ENCODE data around the gene CYB5R3. TPM values are rescaled to one million over a fixed set of nuclear protein-coding genes. Genes with fewer than 3 reads are reported as not detected.

The CYB5R3 gene
- 45.9 and 57.1 TPM in 2 replicates for total RNA-seq (2014; rRNA removed; shearing (Covaris generic))

DNA sequence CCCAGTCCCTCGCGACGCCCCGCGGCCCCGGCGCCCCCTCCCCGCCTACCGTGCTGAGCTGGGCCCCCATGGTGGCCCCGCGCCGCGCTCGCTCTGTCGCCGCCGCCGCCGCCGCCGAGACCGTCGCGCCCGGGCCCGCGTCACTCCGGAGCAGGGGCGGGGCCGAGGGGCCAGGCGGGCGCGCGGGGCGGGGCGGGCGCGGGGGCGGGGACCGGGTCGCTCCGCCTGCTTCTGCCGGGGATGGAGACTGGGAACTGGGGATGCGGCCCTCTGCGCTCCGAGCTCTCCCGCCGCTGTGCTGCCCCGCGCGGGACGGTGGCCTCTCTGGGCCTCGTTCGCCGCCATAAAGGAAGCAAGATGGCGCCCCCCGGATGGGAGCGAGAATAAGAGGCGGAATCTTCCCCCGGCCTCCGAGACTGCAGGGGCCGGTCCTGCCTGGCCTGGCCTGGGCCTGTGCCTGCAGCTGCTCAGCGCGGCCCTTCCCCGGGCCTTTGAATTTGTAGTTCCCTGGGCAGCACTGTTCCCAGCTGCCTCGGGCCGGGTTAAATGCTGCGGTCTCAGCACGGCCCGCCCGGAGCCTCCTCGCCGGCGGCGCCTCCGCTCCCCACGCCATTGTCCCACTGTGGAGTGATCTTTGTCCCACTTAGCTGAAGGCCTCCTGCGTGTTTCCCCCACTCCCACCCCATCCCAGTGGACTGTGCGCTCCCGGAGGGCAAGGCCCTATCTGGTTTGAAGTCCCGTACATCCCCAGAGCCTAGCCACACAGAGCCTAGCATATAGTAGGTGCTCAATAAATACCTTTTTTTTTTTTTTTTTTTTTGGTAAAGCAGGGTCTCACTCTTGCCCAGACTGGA, at the start of gene CYB5R3:
TSS of gene CYB5R3 (minus strand) at position 147 of the 854 bp plus-strand sequence. CDS start at position 70, 77 bp downstream.
- peak; percentile 46 for DNase-seq (ENCODE audit: low spot score)

DNA sequence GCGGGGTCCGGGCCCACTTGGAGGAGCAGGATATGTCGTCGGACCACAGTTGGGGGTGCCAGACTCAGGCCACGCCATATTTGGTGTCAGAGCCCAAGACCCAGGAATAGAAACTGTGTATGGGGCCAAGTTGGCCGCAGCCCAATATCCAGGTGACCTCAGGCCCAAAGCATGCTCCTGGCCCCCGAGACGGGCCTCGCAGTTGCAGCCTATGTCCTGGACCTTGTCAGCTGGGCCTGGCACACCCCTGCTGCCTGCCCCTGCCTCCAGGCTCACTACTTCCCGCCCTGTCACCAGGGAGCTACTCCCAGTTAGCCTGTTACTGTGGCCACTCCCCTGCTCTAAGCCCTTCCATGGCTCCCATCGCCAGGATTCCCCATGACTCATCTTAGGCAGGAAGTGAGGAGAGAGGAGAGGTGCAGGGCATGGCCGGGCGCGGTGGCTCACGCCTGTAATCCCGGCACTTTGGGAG, 48.4 kb upstream of the CYB5R3 start:
- peak; percentile 84 for DNase-seq (ENCODE audit: low spot score)

DNA sequence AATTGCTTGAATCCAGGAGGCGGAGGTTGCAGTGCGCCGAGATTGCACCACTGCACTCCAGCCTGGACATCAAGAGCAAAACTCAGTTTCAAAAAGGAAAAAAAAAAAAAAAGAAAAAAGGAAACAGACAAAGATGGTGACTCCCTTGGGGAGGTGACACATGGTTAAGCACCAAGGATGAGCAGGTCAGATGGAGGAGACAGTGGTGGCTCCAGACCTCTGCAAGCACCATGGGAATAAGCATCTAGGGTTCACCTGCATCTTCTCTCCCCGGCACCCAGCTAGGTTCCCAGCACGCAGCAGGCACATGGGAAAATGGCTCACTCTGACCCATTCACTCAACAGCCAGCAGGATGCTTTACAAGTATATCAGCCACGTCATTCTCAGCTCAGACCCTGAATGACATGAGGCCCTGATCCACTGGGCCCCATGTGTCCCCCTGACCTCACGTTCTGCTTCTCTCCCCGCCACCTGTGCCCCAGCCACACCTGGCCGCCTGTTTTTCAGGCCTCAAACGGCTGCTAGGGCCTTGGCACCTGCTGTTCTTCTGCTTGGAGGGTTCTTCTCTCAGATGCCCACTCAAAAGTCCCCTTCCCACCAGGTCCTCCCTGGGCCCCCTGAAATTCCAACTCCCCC, 47.3 kb upstream of the CYB5R3 start:
- no peak for DNase-seq (ENCODE audit: low spot score)

DNA sequence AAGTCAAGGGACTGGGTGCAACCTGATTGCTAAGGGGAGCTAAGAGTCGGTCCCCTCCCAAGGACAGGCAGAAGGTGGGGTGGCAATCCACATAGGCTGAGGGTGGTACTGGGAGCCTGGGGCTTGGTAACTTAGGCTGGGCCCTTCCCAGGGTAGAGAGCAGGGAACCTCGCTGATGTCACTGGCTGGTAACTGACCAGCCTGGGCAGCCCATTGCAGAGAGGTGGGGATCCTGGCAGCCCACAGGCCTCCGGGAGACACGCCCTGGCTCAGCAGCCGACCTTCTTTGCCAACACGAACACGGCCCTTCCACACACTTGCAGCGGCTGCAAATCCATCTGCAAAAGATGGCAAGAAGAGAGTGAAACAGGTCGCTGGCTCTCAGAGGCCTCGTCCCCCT, 46.1 kb upstream of the CYB5R3 start:
- no peak for DNase-seq (ENCODE audit: low spot score)

DNA sequence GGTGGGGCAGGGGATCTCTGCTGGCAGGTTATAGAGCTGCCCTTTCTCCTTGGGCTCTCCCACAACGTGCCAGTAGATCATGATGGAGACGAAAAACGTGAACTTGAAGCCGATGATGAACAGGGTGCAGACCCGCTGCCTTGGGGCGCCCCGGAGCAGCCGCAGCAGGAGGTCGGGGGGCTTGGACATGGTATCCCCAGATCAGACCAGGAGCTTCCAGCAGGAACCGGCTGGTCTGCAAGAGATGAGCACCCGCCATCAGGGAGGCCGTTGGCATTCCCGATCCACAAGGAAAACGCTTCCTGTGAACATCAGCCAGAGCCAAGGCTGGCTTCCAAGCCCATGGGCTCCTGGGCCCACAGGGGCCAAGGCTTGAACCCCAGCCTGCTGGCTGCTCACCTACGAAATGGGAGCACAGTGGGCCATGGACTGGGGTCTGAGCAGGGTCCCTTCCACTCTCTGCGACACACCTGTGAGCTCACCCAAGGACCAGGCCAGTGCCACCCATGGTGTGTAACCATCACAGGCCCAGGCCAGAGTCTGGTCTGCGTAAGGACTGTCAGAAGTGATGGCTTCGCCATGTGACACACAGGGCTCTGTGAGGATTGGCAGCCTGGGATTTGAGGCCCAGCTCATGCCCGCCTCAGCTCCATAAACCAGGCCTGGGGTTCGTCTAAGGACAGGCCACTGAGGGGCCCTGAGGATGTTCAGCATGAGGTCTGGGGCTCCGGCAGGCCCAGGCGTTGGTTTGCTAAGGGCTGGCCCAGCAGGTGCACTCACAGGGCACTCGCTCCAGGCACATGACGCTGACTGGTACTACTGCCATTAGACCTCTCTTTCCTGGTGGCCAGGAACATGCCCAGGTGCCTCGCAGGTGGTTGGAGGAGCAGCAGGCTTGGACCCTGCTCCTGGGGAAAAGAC, 44.8 kb upstream of the CYB5R3 start:
- no peak for DNase-seq (ENCODE audit: low spot score)

DNA sequence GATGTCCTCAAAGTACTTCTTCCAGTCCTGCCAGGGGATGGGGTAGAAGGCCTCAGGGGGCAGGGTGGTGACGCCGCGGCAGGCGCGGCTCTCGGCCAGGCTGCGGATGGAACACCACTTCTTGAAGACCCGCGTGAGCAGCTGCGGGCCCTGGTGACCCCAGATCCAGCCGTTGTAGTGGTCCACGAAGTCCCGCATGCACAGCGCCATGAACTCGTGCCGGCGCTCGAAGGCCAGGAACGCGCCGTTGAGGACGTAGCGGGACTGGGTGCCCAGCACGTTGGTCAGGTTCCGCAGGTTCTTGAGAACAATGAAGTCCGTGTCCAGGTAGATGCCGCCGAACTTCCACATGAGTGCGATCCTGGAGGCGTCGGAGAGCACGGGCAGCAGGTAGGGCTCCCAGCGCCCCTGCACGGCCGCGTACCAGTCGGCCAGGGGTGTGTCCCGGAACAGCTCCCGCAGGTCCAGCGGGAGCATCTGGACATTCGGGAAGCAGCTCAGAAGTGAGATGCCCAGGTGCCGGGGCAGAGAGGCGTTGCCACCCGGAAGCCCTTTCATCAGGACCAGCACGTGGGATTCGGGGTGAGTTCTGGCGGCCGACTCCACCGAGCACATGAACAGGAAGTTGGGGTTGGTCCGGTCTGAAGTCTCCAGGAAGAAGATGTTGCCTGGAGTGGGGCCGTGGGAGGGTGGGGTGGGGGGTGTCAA, 44.0 kb upstream of the CYB5R3 start:
- no peak for DNase-seq (ENCODE audit: low spot score)

DNA sequence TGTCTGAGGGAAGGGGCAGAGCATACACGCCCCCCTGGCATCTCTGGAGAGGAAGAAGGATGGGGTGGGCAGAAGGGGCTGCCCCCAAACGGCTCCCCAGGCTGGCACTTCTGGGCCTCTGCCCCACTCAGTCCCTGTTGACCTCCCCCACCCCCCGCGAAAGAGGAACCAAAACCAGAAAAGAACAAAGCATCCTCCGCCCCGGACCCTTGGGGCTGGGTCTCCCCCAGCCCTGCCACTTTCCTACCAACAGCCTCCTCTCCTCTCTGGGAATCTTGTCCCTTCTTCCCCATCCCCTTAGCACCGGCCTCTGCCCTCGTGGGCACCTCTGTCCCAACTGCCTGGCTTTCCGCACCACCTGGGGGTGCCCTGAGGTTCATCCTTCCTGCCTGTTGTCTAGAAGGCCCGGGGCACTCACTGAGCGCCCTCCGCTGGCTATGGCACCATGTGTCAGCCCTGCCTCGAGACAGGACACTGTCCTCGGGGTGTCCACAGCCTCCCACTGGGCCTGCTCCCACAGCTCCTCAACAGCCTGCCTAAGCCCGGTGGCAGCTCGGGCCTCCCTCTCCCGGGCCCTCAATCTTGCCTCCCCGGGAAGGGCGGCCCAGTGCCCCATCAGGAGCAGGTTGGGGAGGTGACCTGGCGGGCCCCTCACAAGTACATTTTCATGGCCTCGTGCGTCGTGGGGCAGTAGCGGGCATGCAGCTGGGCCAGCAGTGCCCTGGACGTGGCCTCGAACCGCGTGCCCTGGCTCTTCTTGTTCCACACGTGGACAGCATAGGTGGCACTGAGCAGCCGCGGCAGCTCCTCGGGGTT, 43.3 kb upstream of the CYB5R3 start:
- no peak for DNase-seq (ENCODE audit: low spot score)

DNA sequence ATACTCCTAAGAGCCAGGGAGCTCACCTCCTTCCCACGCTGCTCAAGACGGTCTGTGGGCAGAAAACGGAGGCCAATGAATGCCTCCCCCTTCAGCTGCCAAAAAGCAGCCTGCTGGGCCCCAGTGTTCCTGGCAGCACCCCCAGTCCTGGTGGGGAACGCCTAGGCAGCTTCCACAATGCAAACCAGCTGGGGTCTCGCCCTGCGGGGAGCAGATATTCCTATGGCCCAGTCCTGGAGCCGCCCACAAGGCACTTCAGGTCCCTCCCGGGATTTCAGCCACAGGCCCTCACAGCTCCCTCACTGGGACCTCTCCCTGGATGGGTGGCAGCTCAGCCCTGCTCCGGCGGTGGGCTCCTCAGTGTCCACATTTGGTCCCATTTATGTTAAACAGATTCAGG, 42.2 kb upstream of the CYB5R3 start:
- DNase-seq (ENCODE audit: low spot score), result no peak

DNA sequence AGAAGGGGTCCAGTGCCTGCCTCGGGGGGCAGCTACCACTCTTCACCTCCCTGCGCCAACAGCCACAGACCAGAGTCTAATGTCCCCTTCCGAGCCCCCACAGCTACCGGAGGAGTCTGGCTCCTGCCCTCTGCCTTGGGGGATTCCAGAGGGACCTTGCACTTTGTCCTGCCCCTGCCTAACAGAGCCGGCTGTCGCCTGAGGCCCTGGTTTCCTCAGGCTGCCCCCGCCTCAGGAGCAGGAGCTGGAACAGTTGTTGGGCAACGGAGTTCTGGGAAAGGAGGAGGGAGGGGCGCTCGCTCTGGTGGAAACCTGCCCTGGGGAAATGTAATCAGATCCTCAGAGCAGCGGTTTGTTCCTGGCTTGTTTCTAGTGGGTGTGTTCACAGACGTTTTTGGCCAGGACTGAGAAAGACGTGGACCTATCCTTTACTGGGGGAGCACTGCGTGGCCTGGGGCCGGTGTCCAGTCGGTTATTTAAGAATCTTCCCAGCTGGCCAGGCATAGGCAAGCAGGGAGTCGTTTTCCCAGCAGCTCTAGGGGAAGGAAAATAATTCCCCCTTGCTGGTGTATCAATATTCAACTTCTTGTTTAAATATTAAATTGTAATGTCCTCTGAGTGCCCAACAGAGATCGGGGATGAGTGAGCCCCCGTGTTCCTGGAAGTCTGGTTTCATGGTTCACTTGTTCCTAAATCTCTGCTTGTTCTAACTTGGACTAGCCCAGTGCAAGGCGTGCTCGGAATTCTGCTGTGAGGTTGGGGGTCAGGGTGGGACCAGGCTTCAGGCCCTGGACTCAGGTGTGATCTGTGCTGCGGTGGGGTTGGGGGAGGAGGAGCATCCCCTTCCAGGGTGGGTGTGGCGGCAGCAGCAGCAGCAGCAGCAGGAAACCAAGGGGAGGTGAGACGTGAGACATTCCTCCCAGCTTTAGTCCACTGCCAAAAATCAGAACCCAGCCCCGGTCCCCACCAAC, 39.3 kb upstream of the CYB5R3 start:
- peak; percentile 60 for DNase-seq (ENCODE audit: low spot score)

DNA sequence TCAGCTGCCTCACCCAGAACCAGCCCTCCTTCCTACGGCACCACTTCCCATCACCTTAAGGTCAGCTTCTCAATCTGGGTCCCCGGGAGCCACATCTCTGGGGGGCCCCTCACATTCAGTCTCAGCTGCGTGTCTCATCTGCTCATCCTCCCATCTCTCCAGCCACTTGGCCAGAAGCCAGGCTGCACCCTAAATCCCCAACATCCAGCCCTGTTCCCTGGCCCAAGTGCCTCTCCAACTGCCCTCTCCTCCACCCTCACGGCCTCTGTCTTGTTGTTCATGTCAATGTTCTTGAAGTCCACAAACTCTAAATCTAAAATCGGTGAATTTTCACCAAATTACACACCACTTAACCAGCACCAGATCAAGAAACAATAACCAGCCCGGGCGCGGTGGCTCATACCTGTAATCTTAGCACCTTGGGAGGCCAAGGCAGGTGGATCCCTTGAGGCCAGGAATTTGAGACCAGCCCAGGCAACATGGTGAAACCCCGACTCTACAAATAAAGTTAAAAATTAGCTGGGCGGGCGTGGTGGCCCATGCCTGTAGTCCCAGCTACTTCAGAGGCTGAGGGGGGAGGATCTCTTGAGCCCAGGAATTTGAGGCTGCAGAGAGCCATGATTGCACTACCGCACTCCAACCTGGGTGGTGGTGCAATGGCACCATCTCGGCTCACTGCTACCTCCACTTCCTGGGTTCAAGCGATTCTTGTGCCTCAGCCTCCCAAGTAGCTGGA, 37.7 kb upstream of the CYB5R3 start:
- no peak for DNase-seq (ENCODE audit: low spot score)

DNA sequence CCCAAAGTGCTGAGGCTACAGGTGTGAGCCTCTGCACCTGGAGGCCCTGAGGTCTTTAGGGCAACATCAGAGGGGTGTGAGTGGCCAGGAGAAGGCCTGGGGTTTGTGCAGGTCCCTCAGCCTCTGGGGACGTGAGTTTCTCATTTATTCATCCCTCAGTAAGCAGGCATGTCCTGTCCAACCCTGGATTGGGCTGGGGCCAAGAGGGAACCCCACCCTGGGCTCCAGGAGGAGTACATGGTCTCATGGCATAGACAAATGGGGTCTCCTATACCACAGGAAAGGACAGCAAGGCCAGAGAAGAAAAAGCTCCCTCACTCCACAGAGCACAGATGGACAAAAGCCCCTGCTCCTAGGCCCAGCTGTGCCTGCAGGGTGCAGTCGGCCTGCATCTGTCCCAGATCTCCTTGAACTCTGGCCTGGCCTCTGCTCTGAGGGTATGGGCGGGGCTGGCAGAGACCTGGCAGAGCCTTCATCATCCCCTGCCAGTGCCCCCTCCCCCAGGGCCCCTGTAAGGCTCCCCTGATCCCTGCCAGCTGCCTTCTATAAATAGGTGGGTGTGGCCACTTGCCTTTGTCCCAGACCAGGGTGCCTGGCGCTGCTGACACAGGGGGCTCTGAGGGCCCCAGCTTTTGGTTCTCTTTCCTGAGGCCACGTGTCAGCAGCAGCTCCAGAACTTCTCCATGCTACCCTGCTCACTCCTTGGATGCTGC, 36.9 kb upstream of the CYB5R3 start:
- no peak for DNase-seq (ENCODE audit: low spot score)

DNA sequence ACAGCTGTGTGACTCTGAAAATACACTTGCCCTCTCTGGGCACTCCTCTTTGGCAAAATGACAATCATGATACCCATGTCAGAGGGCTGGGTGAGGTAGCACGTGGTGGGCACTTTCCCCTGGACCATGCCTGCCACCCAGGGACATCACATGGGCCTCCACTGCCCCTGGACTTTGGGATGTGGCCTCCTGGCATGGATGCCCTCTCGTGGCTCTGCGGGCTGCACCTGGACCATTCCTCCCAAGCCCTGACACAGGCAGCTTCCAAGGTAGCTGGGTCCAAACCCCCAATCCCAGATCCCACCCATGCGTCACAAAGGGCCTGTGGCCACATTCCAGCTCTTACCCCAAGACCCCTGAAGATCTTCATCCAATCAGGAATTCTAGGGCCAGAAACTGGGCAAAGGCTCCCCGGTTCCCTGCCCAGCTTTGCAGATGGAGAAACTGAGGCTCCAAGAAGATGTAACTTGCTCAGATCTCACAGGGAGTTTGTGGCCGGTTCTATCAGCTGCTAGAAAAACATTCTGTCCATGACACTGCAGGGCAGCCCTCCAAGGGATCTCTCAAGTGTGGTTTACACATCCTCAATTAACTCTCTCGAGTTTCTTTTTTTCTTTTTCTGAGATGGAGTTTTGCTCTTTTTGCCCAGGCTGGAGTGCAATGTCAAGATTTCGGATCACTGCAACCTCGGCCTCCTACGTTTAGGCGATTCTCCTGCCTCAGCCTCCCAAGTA, 35.4 kb upstream of the CYB5R3 start:
- DNase-seq (ENCODE audit: low spot score), result no peak

DNA sequence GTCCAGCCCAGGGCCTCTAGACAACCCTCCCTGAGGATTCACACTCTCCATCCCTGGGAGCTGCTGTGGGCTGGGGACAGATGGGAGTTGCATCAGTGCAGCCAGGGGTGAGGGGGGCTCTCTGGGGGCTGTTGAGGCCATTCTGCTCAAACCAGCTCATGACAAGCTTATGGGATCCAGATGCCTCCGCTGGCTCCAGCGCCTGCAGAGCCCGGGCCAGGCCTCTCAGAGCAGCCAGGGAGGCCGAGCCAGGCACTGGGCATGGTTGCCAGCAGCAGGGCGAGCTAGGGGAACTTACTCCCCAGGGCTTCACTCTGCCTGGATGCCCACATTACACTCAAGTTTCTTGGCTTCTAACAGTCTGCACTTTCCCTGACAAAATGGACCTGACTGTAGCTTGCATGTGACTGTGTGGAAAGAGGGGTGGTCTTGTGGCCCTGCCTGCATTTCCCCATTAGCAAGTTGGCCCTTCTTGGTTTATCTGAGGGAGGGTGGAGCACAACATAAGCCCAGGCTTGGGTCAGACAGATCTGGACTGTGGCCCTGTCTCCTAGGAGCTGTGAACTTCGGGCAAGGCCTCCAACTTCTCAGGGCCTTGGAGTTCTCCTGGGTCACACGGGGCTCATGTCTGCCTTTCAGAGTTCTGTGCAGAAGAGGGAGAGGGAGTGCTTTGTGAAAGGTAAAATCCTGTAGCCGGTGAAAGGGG, 34.5 kb upstream of the CYB5R3 start:
- DNase-seq (ENCODE audit: low spot score), result no peak

DNA sequence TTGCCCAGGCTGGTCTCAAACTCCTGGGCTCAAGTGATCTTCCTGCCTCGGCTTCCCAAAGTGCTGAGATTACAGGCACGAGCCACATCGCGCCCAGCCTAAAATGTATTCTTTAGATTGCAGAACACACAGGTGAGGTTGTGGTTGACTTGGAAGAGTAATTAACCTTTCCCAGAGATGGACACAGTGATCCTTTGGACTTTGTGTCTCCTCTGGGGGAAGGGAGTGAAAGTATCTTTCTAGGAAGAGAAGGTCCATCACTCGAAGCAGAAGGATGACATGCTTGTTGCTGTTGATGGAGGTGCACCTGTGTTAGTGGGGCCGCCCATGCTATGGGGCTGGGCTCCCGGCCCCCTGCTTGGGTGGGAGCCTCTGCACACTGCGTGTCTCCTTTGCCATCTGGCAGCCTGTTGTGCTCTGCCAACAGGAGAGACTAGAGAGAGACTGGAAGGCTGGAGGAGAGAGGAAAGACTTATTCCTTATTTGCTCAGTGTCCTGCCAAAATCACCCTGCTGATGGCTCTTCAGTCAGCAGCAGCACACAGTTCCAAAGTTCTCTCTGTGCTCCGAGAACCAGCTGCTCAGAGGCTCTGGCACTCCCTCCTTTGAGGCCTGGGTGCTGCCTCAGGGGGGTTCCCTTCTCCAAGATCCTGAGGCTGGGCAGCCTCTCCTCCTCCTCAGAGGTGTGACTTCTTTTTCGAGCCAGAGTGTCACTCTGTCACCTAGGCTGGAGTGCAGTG, 33.1 kb upstream of the CYB5R3 start:
- no peak for DNase-seq (ENCODE audit: low spot score)

DNA sequence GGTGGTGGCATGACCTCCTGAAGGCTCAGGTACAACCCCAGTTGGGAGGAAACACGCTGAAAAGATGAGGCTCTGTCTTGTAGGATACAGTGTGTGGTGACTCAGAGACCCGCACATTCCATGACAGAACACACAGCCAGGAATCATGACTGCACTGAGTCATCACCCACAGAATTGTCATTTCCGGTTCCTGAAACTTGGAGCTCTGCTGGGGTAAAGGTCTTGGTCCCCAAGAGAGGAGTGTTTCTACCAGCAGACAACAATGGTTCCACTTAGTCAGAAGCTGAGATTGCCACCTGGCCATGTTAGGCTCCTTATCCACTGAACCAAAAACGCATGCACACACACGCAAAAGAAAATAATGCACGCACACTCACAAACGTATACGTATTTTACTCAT, 31.5 kb upstream of the CYB5R3 start:
- DNase-seq (ENCODE audit: low spot score), result peak; percentile 87

DNA sequence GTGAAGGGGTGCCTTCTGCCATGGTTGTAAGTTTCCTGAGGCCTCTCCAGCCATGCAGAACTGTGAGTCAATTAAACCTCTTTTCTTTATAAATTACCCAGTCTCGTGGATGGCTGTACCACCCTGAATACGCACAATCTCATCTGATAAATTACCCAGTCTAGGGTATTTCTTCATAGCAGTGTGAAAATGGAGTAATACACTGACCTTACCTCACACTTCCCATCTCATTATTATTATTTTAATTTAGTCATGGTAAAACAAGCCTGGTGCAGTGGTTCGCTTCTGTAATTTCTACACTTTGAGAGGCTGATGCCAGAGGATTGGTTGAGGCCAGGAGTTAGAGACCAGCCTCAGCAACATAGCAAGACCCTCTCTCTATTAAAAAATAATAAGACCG, 30.5 kb upstream of the CYB5R3 start:
- no peak for DNase-seq (ENCODE audit: low spot score)

Measured in A172 (cell line).